ENCODE data around the gene ENTHD1. TPM values are rescaled to one million over a fixed set of nuclear protein-coding genes. Genes with fewer than 3 reads are reported as not detected.

Gene ENTHD1
- total and polyA plus RNA-seq, 8 donors, result 0.16 TPM; not detected in 7

DNA sequence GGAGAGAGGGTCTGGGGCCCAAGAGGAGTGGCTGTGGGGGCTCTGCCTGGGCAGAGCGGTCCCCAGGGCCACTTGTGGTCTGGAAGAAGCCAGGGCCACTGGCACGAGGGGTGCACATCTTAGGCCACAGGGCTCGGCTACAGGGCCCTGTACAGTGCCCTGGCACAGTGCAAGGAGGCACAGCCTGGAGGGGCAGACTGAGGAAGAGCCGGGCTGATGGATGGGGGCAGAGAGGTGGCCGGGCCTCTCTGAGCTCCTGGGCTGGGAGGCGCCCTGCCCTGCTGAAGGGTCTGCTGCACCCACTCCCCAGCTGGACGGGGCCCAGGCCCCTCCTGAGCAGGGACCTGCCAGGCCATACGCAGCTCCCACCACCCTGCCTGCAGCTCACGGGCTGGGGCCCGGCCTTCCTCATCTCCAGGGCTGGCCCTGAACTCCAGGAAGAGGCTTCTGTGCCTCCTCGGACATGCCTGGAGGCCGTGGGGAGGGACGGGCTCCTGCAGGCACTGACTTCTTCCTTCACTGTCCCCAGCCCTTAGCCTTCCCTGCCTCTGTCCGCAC, 199.5 kb downstream of the ENTHD1 start:
- TF ChIP-seq, protein P1, sequence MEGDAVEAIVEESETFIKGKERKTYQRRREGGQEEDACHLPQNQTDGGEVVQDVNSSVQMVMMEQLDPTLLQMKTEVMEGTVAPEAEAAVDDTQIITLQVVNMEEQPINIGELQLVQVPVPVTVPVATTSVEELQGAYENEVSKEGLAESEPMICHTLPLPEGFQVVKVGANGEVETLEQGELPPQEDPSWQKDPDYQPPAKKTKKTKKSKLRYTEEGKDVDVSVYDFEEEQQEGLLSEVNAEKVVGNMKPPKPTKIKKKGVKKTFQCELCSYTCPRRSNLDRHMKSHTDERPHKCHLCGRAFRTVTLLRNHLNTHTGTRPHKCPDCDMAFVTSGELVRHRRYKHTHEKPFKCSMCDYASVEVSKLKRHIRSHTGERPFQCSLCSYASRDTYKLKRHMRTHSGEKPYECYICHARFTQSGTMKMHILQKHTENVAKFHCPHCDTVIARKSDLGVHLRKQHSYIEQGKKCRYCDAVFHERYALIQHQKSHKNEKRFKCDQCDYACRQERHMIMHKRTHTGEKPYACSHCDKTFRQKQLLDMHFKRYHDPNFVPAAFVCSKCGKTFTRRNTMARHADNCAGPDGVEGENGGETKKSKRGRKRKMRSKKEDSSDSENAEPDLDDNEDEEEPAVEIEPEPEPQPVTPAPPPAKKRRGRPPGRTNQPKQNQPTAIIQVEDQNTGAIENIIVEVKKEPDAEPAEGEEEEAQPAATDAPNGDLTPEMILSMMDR (IDR thresholded peaks at IDR 0.05), result no peak
- no peak overlapping the region for H3K4me3 ChIP-seq
- no peaks in the 10 kb centered on the region for H3K4me1 ChIP-seq
- no peaks in the 10 kb centered on the region for H3K36me3 ChIP-seq
- ATAC-seq (no peak), DNase-seq (peak in 1 of 4 donors; percentile 77)
- intact Hi-C loops (cut with DNase I), result no loop called here
- no peak overlapping the region for H3K27ac ChIP-seq
- H3K27me3 ChIP-seq, result peaks cover 10 to 78% of the 10 kb centered on the region in 2 donors
- no peaks in the 10 kb centered on the region for H3K9me3 ChIP-seq

Other genes starting within 250 kb of the ENTHD1 start
- gene GRAP2, start 7.3 kb upstream of the ENTHD1 start, total RNA-seq, result 1 to 10 TPM; 2.3 to 3.4 TPM
- gene GRAP2, start 7.3 kb upstream of the ENTHD1 start, polyA plus RNA-seq (ENCODE audit: insufficient read length in 6 of 6), result 1 to 10 TPM; 1.5 to 2.7 (median 1.9) TPM
- gene TMA7B, start 66.6 kb upstream of the ENTHD1 start, total RNA-seq, result under 1 TPM; 0.17 to 0.42 TPM
- under 1 TPM; 0.17 to 0.37 (median 0.24) TPM for gene TMA7B, start 66.6 kb upstream of the ENTHD1 start, polyA plus RNA-seq (ENCODE audit: insufficient read length in 6 of 6)
- gene FAM83F, start 101.2 kb upstream of the ENTHD1 start, total RNA-seq, result under 1 TPM; 0.64 to 0.73 TPM
- under 1 TPM; 0.15 to 0.40 (median 0.23) TPM for gene FAM83F, start 101.2 kb upstream of the ENTHD1 start, polyA plus RNA-seq (ENCODE audit: insufficient read length in 6 of 6)